GM23338 (cell line): ENCODE data around the gene R3HDM2. TPM values are rescaled to one million over a fixed set of nuclear protein-coding genes. Genes with fewer than 3 reads are reported as not detected.
"Not testable (repeated sequence)": the region's sequence is repeated elsewhere in the genome, so short reads cannot be mapped to it uniquely, and the experiment has no call there.

Experiments
- ATAC-seq: fragments of 200-7000 bp; cut with Tn5 transposase; 3 replicates; pipeline ENCODE4 v1.9.1; 2020
- DNase-seq: peaks from one replicate; pipeline ENCODE4 v3.0.0-alpha.2; 2015; ENCODE audit warnings: low spot score
- H2AFZ ChIP-seq: fragments of 200-600 bp; sonication (generic); 2 replicates; pipeline ENCODE4 v1.8.0; 2016; ENCODE audit warnings: antibody characterized with exemption, mild to moderate bottlenecking, moderate library complexity
- H3F3A ChIP-seq: fragments of 200-600 bp; sonication (generic); replicated peaks from 2 replicates; pipeline ENCODE4 v1.8.0; 2017; ENCODE audit warnings: antibody characterized with exemption, mixed run types, low read depth
- H3K27ac ChIP-seq: fragments of 200-600 bp; sonication (generic); 2 replicates; pipeline ENCODE4 v1.6.1; 2016; ENCODE audit warnings: low read depth
- H3K27me3 ChIP-seq: fragments of 200-600 bp; sonication (generic); 2 replicates; pipeline ENCODE4 v1.8.0; 2016; ENCODE audit warnings: mild to moderate bottlenecking, mixed run types, moderate library complexity; ENCODE audit not compliant: insufficient read depth
- H3K36me3 ChIP-seq: fragments of 200-600 bp; sonication (generic); 2 replicates; pipeline ENCODE4 v1.8.0; 2016; ENCODE audit warnings: mild to moderate bottlenecking; ENCODE audit not compliant: insufficient read depth
- H3K4me1 ChIP-seq: fragments of 200-600 bp; sonication (generic); 2 replicates; pipeline ENCODE4 v1.8.0; 2016; ENCODE audit warnings: mild to moderate bottlenecking, moderate library complexity; ENCODE audit not compliant: insufficient read depth
- H3K4me2 ChIP-seq: fragments of 200-600 bp; sonication (generic); 2 replicates; pipeline ENCODE4 v1.7.1; 2017; ENCODE audit warnings: mixed run types
- H3K4me3 ChIP-seq: fragments of 200-600 bp; sonication (generic); 2 replicates; pipeline ENCODE4 v1.6.1; 2016; ENCODE audit warnings: mixed run types
- H3K79me2 ChIP-seq: fragments of 200-600 bp; sonication (generic); replicated peaks from 2 replicates; pipeline ENCODE4 v1.8.0; 2017; ENCODE audit warnings: mild to moderate bottlenecking; ENCODE audit not compliant: insufficient read depth
- H3K9me2 ChIP-seq: fragments of 200-600 bp; sonication (generic); 2 replicates; pipeline ENCODE4 v1.8.0; 2017; ENCODE audit not compliant: insufficient read depth
- H4K20me1 ChIP-seq: fragments of 200-600 bp; sonication (generic); replicated peaks from 2 replicates; pipeline ENCODE4 v1.8.0; 2017; ENCODE audit warnings: mild to moderate bottlenecking; ENCODE audit not compliant: insufficient read depth
- H3K27ac Mint-ChIP-seq: 2 replicates; pipeline ENCODE4 v1.8.0; 2020; ENCODE audit warnings: inconsistent platforms, mild to moderate bottlenecking, moderate library complexity, mixed read lengths
- H3K27me3 Mint-ChIP-seq: 3 replicates; pipeline ENCODE4 v1.8.0; 2022; ENCODE audit warnings: low read depth, mild to moderate bottlenecking, moderate library complexity, mixed read lengths, inconsistent platforms; ENCODE audit not compliant: insufficient read depth, poor library complexity
- H3K36me3 Mint-ChIP-seq: 3 replicates; pipeline ENCODE4 v1.8.0; 2021; ENCODE audit warnings: low read depth, mild to moderate bottlenecking, inconsistent platforms, moderate library complexity, mixed read lengths
- H3K4me1 Mint-ChIP-seq: 3 replicates; pipeline ENCODE4 v1.8.0; 2020; ENCODE audit warnings: mild to moderate bottlenecking, inconsistent platforms, mixed read lengths
- H3K4me3 Mint-ChIP-seq: 3 replicates; pipeline ENCODE4 v1.8.0; 2021; ENCODE audit warnings: moderate library complexity, mild to moderate bottlenecking, inconsistent platforms, mixed read lengths
- H3K9me3 Mint-ChIP-seq: 3 replicates; pipeline ENCODE4 v1.8.0; 2020; ENCODE audit warnings: moderate library complexity, mild to moderate bottlenecking, inconsistent platforms, mixed read lengths
- JUNB ChIP-seq: IDR thresholded peaks from one replicate; pipeline ENCODE4 v1.6.1; 2016; ENCODE audit warnings: antibody characterized with exemption; ENCODE audit not compliant: unreplicated experiment
- POLR2AphosphoS5 ChIP-seq: IDR thresholded peaks from 2 replicates; pipeline ENCODE4 v1.6.1; 2016; ENCODE audit warnings: antibody characterized with exemption, low read depth
- REST ChIP-seq: IDR thresholded peaks from one replicate; pipeline ENCODE4 v1.6.1; 2018; ENCODE audit warnings: antibody characterized with exemption; ENCODE audit not compliant: unreplicated experiment
- STAT1 ChIP-seq: IDR thresholded peaks from one replicate; pipeline ENCODE4 v1.6.1; 2016; ENCODE audit warnings: antibody characterized with exemption; ENCODE audit not compliant: unreplicated experiment
- ZNF114 ChIP-seq: fragments of 250-450 bp; sonication (Bioruptor Pico); IDR thresholded peaks from 2 replicates; pipeline ENCODE4 v1.5.0; 2020; ENCODE audit warnings: mild to moderate bottlenecking, moderate library complexity
- ZNF331 ChIP-seq: fragments of 250-450 bp; sonication (Bioruptor Pico); IDR thresholded peaks from 2 replicates; pipeline ENCODE4 v1.5.0; 2020; ENCODE audit warnings: low read depth, mild to moderate bottlenecking, moderate library complexity
- polyA plus RNA-seq: library from polyadenylated mRNA; unstranded; fragments of >200 nt; fragmentation: Nextera tagmentation; extraction: Ambion mirVana; gene quantifications from 2 replicates; pipeline ENCODE4 v1.2.1, GENCODE V29; 2016
- total RNA-seq: library from RNA; depleted of rRNA; stranded (reverse); fragments of >200 nt; shearing (Covaris generic); gene quantifications from 2 replicates; pipeline ENCODE4 v1.2.3, GENCODE V29; 2014

The R3HDM2 gene
- total and polyA plus RNA-seq, 2 experiments from 2014 or later, result 9.6 to 19.6 TPM

DNA sequence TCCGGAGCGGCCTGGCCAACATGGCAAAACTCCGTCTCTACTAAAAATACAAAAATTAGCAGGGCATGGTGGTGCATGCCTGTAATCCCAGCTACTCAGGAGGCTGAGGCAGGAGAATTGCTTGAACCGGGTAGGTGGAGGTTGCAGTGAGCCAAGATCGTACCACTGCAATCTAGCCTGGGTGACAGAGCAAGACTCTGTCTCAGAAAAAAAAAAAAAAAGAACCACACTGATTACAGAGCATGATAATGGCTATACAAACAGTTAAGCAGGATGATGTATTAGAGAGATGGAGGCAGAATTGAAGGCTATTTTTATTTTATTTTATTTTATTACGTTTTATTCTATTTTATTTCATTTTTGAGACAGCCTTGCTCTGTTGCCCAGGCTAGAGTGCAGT, 13.5 kb upstream of the R3HDM2 start:
- not testable (repeated sequence) for H3K27me3 Mint-ChIP-seq, H3K27ac ChIP-seq, H3K4me2 ChIP-seq, H3K4me3 ChIP-seq, H2AFZ ChIP-seq, H3K4me1 Mint-ChIP-seq, ATAC-seq, H3F3A ChIP-seq, H3K4me3 Mint-ChIP-seq, DNase-seq, H3K27me3 ChIP-seq, H3K27ac Mint-ChIP-seq, H3K36me3 ChIP-seq, H3K79me2 ChIP-seq, H3K4me1 ChIP-seq, H3K9me2 ChIP-seq, H4K20me1 ChIP-seq
- H3K9me3 Mint-ChIP-seq, result peaks cover 18% of the 10 kb centered on the region
- H3K36me3 Mint-ChIP-seq, result peaks cover 12% of the 10 kb centered on the region

- Histone ChIP-seq H3K27me3 (no peaks in the 10 kb centered on the region), H3K9me2 (no peaks in the 10 kb centered on the region), H3F3A (no peaks in the 10 kb centered on the region), H3K36me3 (no peaks in the 10 kb centered on the region), H3K4me2 (no peak overlapping the region), H3K4me3 (no peak overlapping the region), H3K27ac (no peak overlapping the region), H2AFZ (no peak overlapping the region), H3K79me2 (no peaks in the 10 kb centered on the region), H3K4me1 (no peaks in the 10 kb centered on the region), H4K20me1 (no peaks in the 10 kb centered on the region)
- Mint-ChIP-seq H3K27ac (no peak overlapping the region), H3K36me3 (peaks cover 10% of the 10 kb centered on the region), H3K27me3 (peaks cover 5% of the 10 kb centered on the region), H3K4me1 (no peaks in the 10 kb centered on the region), H3K4me3 (no peak overlapping the region), H3K9me3 (peaks cover 18% of the 10 kb centered on the region)
- DNase-seq (no peak), ATAC-seq (no peak)
- no peak for TF ChIP-seq ZNF114 (CRISPR knock-in tag)
- TF ChIP-seq STAT1, result no peak
- no peak for TF ChIP-seq JUNB
Observed at GRCh38 chr12:57441846-57442427, 11.1 kb upstream of the R3HDM2 start.

DNA sequence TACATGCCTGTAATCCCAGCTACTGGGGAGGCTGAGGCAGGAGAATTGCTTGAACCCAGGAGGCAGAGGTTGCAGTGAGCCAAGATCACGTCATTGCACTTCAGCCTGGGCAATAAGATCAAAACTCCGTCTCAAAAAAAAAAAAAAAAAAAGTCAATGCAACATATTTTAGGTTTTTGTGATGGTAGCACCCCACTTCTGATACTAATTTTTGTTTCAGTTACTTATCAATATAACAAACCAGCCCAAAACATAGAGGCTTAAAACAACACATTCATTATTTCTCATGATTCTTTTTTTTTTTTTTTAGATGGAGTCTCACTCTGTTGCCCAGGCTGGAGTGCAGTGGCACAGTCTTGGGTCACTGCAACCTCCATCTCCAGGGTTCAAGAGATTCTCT, 10.6 kb upstream of the R3HDM2 start:
- not testable (repeated sequence) for H4K20me1 ChIP-seq, H3K4me2 ChIP-seq, H3K9me2 ChIP-seq, H3K27me3 Mint-ChIP-seq, H3K36me3 ChIP-seq, H3K4me1 Mint-ChIP-seq, H3F3A ChIP-seq, H3K36me3 Mint-ChIP-seq, H3K4me3 ChIP-seq, H3K4me1 ChIP-seq, ATAC-seq, H3K79me2 ChIP-seq, H2AFZ ChIP-seq, DNase-seq, H3K27ac Mint-ChIP-seq, H3K4me3 Mint-ChIP-seq, H3K27ac ChIP-seq, H3K27me3 ChIP-seq
- peaks cover 18% of the 10 kb centered on the region for H3K9me3 Mint-ChIP-seq

DNA sequence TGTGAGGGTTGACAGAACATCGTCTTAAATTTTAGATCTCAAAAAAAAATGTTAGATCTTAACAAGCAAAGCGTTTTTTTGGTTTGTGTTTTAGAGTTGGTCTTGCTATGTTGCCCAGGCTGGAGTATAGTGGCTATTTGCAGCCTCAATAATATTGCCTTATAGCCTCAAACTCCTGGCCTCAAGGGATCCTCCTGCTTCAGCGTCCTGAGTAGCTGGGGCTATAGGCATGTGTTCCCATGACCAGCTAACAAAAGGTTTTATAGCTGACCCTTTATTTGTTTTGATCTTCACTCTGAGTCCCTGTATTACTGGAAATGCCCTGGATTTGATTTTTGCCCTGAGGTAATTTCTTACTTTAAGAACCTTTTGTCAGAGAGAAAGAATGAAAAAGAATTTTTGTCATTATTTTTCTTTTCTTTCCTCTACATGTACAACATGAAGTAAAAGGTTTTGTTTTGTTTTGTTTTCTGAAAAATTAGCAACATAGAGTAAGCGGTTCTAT, 9.0 kb upstream of the R3HDM2 start:
- no peak for ATAC-seq
- Mint-ChIP-seq H3K27ac (no peak overlapping the region), H3K4me1 (no peaks in the 10 kb centered on the region; the same call in 2 of the 3 replicates), H3K9me3 (peaks cover 18% of the 10 kb centered on the region), H3K36me3 (peaks cover 10% of the 10 kb centered on the region), H3K27me3 (peaks cover 8% of the 10 kb centered on the region), H3K4me3 (no peak overlapping the region; the same call in 2 of the 3 replicates)
- no peaks in the 10 kb centered on the region for H3K27me3 ChIP-seq
- no peak for TF ChIP-seq POLR2AphosphoS5
- no peak for TF ChIP-seq REST
- TF ChIP-seq ZNF331 (CRISPR knock-in tag), result no peak
- no peaks in the 10 kb centered on the region for H3K36me3 ChIP-seq
- no peak overlapping the region for H3K27ac ChIP-seq
- H3K4me2 ChIP-seq, result no peak overlapping the region
- no peaks in the 10 kb centered on the region for H4K20me1 ChIP-seq
- no peaks in the 10 kb centered on the region for H3K9me2 ChIP-seq
- DNase-seq, result no peak
- H3K79me2 ChIP-seq, result no peaks in the 10 kb centered on the region
- no peak overlapping the region for H2AFZ ChIP-seq
- no peak overlapping the region for H3K4me3 ChIP-seq
- H3F3A ChIP-seq, result no peaks in the 10 kb centered on the region
- no peaks in the 10 kb centered on the region for H3K4me1 ChIP-seq
